ENCODE results near the gene BRICD5.

DNA sequence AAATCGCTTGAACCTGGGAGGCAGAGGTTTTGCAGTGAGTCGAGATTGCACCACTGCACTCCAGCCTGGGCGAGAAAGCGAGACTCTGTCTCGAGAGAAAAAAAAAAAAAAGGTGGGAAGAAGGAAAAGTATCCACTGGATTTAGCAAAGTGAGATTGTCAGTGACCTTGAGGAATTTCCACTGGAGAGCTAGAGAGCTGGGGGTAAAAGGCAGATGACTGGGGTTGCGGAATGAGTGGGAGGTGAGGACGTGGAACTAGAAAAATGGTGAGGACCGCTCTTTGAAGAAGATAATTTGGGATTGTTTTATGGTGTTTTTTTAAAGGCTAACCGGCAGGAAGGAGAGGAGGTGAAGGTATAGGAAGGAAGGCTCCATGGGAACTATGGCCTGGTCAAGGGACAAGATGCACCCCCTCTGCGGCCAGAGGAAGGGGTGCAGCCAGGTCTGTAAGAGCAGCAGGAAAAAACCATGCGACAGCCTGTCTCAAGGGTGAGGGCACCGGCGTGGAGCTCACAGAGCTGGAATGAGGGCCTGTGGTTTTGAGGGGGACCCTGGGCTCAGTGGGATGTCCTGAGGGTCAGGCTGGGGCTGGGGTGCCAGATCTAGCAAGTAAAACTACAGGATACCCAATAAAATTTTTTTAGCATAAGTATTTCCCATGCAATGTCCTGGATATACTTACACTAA is 6.1 kb downstream of the BRICD5 start:
- TF ChIP-seq, protein P1, sequence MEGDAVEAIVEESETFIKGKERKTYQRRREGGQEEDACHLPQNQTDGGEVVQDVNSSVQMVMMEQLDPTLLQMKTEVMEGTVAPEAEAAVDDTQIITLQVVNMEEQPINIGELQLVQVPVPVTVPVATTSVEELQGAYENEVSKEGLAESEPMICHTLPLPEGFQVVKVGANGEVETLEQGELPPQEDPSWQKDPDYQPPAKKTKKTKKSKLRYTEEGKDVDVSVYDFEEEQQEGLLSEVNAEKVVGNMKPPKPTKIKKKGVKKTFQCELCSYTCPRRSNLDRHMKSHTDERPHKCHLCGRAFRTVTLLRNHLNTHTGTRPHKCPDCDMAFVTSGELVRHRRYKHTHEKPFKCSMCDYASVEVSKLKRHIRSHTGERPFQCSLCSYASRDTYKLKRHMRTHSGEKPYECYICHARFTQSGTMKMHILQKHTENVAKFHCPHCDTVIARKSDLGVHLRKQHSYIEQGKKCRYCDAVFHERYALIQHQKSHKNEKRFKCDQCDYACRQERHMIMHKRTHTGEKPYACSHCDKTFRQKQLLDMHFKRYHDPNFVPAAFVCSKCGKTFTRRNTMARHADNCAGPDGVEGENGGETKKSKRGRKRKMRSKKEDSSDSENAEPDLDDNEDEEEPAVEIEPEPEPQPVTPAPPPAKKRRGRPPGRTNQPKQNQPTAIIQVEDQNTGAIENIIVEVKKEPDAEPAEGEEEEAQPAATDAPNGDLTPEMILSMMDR (conservative IDR thresholded peaks at IDR 0.05): no peak
- no peak for TF ChIP-seq EZH2 (IDR thresholded peaks at IDR 0.05; ENCODE audit: low read depth)

All from PC-9 (cell line).